Measurements from ENCODE around the gene DENND10.
"Not testable (repeated sequence)": the region's sequence is repeated elsewhere in the genome, so short reads cannot be mapped to it uniquely, and the experiment has no call there.

The DENND10 gene

GRCh38 chr10:119096641-119097415, 7.1 kb upstream of the DENND10 start:
- H3K4me3 ChIP-seq (ENCODE audit: low read depth, low read length); DNase-seq (ENCODE audit: low read depth): not testable (repeated sequence)

GRCh38 chr10:119098576-119098975, 5.3 kb upstream of the DENND10 start:
- no peak for DNase-seq (ENCODE audit: low read depth)
- no peak overlapping the region for H3K4me3 ChIP-seq (ENCODE audit: low read depth, low read length)

- DNase-seq (ENCODE audit: low read depth) = no peak
- no peak overlapping the region for H3K4me3 ChIP-seq (ENCODE audit: low read depth, low read length)
Observed at GRCh38 chr10:119100434-119101238, 3.3 kb upstream of the DENND10 start.

- no peak overlapping the region for H3K4me3 ChIP-seq (ENCODE audit: low read depth, low read length)
- DNase-seq (ENCODE audit: low read depth) = no peak
Observed at GRCh38 chr10:119101366-119102098, 2.4 kb upstream of the DENND10 start.

- DNase-seq (ENCODE audit: low read depth) = no peak
- H3K4me3 ChIP-seq (ENCODE audit: low read depth, low read length) = no peak overlapping the region
Observed at GRCh38 chr10:119103241-119103902, 541 bp upstream of the DENND10 start.

GRCh38 chr10:119104654-119105015, 722 bp downstream of the DENND10 start:
- H3K4me3 ChIP-seq (ENCODE audit: low read depth, low read length) = peak overlapping the region; percentile 79
- no peak for DNase-seq (ENCODE audit: low read depth)

- DNase-seq (ENCODE audit: low read depth) = no peak
- peak overlapping the region; percentile 79 for H3K4me3 ChIP-seq (ENCODE audit: low read depth, low read length)
Observed at GRCh38 chr10:119105155-119105554, 1.2 kb downstream of the DENND10 start.

- DNase-seq (ENCODE audit: low read depth); H3K4me3 ChIP-seq (ENCODE audit: low read depth, low read length): not testable (repeated sequence)
Observed at GRCh38 chr10:119105899-119106298, 2.0 kb downstream of the DENND10 start.

- H3K4me3 ChIP-seq (ENCODE audit: low read depth, low read length) = not testable (repeated sequence)
Observed at GRCh38 chr10:119107106-119107505, 3.2 kb downstream of the DENND10 start.

GRCh38 chr10:119107771-119108170, 3.9 kb downstream of the DENND10 start:
- not testable (repeated sequence) for H3K4me3 ChIP-seq (ENCODE audit: low read depth, low read length); DNase-seq (ENCODE audit: low read depth)

More at GRCh38 chr10:119107106-119107505, 3.2 kb downstream of the DENND10 start:
- DNase-seq (ENCODE audit: low read depth) = not testable (repeated sequence)

GRCh38 chr10:119112056-119112455, 8.1 kb downstream of the DENND10 start:
- no peak overlapping the region for H3K4me3 ChIP-seq (ENCODE audit: low read depth, low read length)
- DNase-seq (ENCODE audit: low read depth) = no peak

- H3K4me3 ChIP-seq (ENCODE audit: low read depth, low read length) = no peak overlapping the region
- peak; percentile 85 for DNase-seq (ENCODE audit: low read depth)
Observed at GRCh38 chr10:119113751-119114732, 10.1 kb downstream of the DENND10 start.

GRCh38 chr10:119115926-119116325, 12.0 kb downstream of the DENND10 start:
- no peak overlapping the region for H3K4me3 ChIP-seq (ENCODE audit: low read depth, low read length)
- DNase-seq (ENCODE audit: low read depth) = no peak

GRCh38 chr10:119116326-119116951, 12.5 kb downstream of the DENND10 start:
- no peak overlapping the region for H3K4me3 ChIP-seq (ENCODE audit: low read depth, low read length)
- no peak for DNase-seq (ENCODE audit: low read depth)

- no peak overlapping the region for H3K4me3 ChIP-seq (ENCODE audit: low read depth, low read length)
- no peak for DNase-seq (ENCODE audit: low read depth)
Observed at GRCh38 chr10:119118231-119118630, 14.3 kb downstream of the DENND10 start.

GRCh38 chr10:119119400-119119799, 15.5 kb downstream of the DENND10 start:
- H3K4me3 ChIP-seq (ENCODE audit: low read depth, low read length) = no peak overlapping the region
- DNase-seq (ENCODE audit: low read depth) = no peak

GRCh38 chr10:119120413-119120867, 16.5 kb downstream of the DENND10 start:
- DNase-seq (ENCODE audit: low read depth) = no peak
- no peak overlapping the region for H3K4me3 ChIP-seq (ENCODE audit: low read depth, low read length)

- no peak for DNase-seq (ENCODE audit: low read depth)
- H3K4me3 ChIP-seq (ENCODE audit: low read depth, low read length) = no peak overlapping the region
Observed at GRCh38 chr10:119120875-119121274, 17.0 kb downstream of the DENND10 start.

Data from skeletal muscle cell (primary cell).